Measurements from ENCODE around the gene KNDC1.

KNDC1 gene

DNA sequence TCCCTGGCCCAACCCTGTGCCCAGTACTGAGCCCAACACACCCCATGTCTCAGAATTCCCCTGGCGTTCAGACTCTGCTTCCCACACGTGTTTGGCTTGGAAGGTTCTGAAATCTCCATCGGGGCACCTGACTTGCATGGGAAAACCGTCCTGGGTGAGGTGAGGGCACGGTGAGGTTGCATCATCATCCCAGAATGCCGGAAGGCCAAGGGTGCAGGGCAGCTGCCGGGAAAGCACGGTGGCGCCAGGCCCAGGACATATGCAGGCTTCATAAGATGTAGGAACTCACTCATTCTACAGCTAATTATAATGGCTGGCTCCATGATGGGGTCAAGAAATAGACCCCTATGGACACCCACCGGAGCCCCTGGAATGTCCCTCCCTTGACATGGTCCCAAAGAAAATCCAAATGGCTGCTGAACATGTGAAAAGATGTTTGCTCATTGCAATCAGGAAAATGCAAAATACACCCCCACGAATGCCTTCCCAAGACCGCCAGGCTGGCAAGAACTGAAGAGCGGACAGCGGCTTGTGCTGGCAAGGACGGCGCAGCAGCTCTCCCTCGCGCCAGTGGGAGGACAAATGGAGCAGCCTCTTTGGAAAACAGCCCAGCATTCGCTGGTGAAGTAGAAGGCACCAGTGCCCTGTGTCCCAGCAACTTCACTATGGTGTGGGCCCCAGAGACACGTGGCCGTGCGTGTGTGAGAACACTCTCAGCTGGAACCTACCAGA is 2.3 kb downstream of the KNDC1 start:
- Histone ChIP-seq H3K36me3 (ENCODE audit: control insufficient read depth, insufficient read depth, low read length) (no peaks in the 10 kb centered on the region), H3K4me3 (replicated peaks; ENCODE audit: low read depth, low read length) (no peak overlapping the region), H3K27me3 (replicated peaks; ENCODE audit: control insufficient read depth, insufficient read depth, low read length) (no peaks in the 10 kb centered on the region; the same call in 1 of the 2 replicates)
- TF ChIP-seq, protein P1, sequence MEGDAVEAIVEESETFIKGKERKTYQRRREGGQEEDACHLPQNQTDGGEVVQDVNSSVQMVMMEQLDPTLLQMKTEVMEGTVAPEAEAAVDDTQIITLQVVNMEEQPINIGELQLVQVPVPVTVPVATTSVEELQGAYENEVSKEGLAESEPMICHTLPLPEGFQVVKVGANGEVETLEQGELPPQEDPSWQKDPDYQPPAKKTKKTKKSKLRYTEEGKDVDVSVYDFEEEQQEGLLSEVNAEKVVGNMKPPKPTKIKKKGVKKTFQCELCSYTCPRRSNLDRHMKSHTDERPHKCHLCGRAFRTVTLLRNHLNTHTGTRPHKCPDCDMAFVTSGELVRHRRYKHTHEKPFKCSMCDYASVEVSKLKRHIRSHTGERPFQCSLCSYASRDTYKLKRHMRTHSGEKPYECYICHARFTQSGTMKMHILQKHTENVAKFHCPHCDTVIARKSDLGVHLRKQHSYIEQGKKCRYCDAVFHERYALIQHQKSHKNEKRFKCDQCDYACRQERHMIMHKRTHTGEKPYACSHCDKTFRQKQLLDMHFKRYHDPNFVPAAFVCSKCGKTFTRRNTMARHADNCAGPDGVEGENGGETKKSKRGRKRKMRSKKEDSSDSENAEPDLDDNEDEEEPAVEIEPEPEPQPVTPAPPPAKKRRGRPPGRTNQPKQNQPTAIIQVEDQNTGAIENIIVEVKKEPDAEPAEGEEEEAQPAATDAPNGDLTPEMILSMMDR (IDR thresholded peaks at IDR 0.05; ENCODE audit: insufficient read depth, low read length, poor library complexity, severe bottlenecking), result no peak
- DNase-seq (ENCODE audit: extremely low read depth, insufficient read length), result no peak

DNA sequence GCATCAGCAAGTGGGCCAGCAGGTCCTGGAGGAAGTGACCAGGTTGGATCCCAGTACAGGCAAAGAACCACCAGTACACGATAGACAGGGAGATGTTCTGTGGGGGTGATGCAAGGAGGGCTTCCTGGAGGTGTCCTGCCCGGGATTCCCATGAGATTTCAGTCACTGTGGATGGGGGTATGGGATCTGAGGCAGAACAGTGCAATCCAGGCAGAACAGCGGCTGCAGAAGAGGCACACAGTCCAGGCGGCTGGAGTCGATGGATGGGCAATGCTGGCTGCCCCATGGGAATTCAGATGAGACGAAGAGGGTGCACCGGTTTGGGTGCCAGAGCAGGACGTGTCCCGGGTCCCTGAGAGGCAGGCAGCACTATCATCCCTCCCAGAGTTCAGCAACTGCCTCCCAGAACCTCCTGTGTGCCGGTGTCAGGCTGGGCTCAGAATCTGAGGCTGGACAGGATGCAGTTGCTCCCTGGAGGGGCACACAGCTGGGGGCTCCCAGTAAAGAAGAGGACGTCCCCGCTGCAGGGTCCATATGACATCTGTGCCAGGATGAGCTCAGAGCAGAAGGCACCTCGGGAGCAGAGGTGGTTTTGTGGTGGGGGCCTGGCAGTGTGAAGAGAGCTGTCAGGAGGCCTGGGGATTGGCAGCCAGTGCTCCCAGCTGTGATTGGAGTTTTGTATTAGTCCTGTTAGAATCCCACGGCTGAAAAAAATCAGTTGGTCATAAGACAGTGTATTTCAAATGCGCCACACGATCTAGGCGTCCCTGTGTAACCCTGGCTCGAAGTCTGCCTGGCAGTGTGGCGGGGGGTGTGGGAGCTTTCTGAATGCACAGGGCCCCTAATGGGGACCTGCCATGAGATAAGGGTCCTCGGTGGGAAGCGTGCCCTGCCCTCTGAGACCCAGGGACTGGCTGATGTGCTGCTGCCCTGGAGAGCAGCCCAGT is 3.2 kb downstream of the KNDC1 start:
- H3K4me3 ChIP-seq (replicated peaks; ENCODE audit: low read depth, low read length), result no peak overlapping the region
- H3K36me3 ChIP-seq (ENCODE audit: control insufficient read depth, insufficient read depth, low read length), result no peaks in the 10 kb centered on the region
- H3K27me3 ChIP-seq (replicated peaks; ENCODE audit: control insufficient read depth, insufficient read depth, low read length), result no peaks in the 10 kb centered on the region; the same call in 1 of the 2 replicates
- DNase-seq (ENCODE audit: extremely low read depth, insufficient read length), result no peak
- TF ChIP-seq, protein P1 (IDR thresholded peaks at IDR 0.05; ENCODE audit: insufficient read depth, low read length, poor library complexity, severe bottlenecking), result no peak

DNA sequence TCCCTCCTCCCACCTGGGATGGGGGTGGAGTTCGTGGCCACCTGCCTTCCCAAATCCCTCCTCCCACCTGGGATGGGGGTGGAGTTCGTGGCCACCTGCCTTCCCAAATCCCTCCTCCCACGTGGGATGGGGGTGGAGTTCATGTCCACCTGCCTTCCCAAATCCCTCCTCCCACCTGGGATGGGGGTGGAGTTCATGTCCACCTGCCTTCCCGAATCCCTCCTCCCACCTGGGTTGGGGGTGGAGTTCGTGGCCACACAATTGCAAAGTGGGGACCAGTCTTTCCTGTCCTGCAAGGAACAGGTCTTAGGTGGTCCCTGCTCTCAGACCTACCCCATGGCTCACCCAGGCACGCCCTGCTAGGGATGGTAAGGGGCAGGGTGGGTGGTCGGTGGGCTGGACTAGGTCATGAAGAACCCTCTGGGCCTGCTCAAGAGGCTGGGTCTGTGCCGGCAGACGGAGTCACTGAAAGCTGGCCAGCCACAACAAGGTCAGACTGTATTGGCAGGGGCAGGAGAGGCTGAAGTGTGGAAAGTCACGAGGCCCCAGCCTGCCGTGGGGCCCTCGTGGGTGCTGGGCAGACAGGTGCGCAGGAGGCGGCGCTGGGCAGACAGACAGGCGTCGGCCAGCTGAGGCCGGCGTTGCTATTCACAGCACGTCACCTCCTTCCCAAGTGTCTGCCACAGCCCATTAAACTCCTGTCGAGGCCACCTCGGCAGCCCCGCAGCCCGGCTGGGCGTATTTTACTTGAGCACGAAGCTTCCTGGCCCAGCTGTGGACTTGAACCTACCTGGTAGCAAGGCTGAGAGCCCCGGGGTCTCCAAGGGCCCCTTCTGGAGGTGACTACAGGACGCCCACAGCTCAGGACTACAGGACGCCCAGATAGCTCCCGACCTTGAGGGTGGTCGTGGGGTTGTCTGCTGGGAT is 4.1 kb downstream of the KNDC1 start:
- H3K36me3 ChIP-seq (ENCODE audit: control insufficient read depth, insufficient read depth, low read length), result no peaks in the 10 kb centered on the region
- TF ChIP-seq, protein P1 (IDR thresholded peaks at IDR 0.05; ENCODE audit: insufficient read depth, low read length, poor library complexity, severe bottlenecking), result no peak
- no peak overlapping the region for H3K4me3 ChIP-seq (replicated peaks; ENCODE audit: low read depth, low read length)
- no peak for DNase-seq (ENCODE audit: extremely low read depth, insufficient read length)
- H3K27me3 ChIP-seq (replicated peaks; ENCODE audit: control insufficient read depth, insufficient read depth, low read length), result no peaks in the 10 kb centered on the region; the same call in 1 of the 2 replicates

DNA sequence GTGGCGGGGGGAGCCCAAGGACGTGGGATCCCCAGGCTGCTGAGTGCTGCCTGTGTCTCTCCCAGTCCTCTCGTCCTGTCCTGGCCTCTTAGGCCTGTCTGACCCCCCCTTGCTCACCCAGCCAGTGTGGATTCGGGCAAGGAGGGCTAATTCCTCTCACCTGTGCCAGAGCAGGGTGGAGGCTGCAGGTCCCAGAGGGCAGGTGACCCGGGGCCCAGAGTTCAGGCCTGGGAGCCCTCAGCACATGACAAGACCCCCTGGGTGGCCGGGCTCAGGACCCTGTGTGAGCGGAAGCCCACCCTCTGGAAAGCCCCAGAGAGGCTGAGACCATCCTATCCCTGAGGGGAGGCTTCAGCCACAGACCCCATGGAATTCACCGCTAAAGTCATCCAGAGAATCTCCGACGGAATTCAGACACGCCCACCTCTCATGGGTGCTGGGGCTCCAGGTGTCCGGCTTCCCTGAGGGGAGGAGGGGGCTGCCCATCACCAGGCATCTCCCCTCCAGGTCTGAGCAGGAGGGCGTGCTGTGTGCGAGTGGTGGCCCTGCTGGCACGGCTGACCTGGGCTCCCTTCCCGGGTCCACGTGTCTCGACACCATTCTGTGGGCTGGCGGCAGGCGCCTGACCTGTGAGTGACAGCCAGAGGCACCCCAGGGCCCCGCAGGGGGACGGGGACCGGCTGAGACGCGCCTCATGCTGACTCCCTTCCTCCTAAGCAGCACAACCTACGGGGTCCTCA is 5.0 kb downstream of the KNDC1 start:
- no peaks in the 10 kb centered on the region for H3K36me3 ChIP-seq (ENCODE audit: control insufficient read depth, insufficient read depth, low read length)
- no peak for DNase-seq (ENCODE audit: extremely low read depth, insufficient read length)
- no peaks in the 10 kb centered on the region for H3K27me3 ChIP-seq (replicated peaks; ENCODE audit: control insufficient read depth, insufficient read depth, low read length)
- H3K4me3 ChIP-seq (replicated peaks; ENCODE audit: low read depth, low read length), result no peak overlapping the region
- TF ChIP-seq, protein P1 (IDR thresholded peaks at IDR 0.05; ENCODE audit: insufficient read depth, low read length, poor library complexity, severe bottlenecking), result no peak
